NCI-H1417 (cell line): ENCODE data around the gene PYROXD2.
"Not testable (repeated sequence)": the region's sequence is repeated elsewhere in the genome, so short reads cannot be mapped to it uniquely, and the experiment has no call there.

Source experiments
- DNase-seq, 3 experiments: peaks; one replicate each; lab custom pipeline; 2025; lab: John Stamatoyannopoulos, UW

PYROXD2 gene

DNA sequence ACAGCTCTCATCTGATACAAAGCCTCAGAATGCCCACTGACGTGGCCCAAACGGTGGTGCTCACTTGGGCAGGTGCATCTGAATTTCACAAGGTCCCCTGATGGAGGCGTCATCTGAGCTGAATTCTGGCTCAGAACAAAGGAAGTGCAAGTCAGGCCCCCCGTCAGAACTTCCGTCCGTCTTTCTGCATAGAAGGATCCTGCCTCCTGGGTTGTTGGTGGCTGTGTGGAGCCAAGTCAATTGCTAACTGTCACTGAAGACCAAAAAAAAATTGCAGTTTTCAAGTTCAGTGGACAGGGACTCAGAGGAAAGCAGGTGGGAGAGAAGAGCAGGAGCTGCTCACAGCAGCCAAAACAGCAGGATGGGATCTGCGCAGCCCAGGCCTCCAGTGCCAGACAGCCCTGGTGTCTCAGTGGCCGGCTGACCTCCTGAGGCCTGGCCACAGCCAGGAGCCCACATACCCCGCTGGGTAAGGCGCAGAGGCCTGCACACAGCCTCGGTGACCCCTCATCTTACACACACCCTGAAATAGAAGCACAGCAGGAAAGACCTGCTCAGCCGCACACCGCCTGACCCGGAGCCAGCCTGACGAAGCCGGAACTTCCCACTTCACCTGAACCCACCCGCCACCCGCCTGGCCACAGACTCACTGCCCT, 49.4 kb downstream of the PYROXD2 start:
- DNase-seq = no peak

DNA sequence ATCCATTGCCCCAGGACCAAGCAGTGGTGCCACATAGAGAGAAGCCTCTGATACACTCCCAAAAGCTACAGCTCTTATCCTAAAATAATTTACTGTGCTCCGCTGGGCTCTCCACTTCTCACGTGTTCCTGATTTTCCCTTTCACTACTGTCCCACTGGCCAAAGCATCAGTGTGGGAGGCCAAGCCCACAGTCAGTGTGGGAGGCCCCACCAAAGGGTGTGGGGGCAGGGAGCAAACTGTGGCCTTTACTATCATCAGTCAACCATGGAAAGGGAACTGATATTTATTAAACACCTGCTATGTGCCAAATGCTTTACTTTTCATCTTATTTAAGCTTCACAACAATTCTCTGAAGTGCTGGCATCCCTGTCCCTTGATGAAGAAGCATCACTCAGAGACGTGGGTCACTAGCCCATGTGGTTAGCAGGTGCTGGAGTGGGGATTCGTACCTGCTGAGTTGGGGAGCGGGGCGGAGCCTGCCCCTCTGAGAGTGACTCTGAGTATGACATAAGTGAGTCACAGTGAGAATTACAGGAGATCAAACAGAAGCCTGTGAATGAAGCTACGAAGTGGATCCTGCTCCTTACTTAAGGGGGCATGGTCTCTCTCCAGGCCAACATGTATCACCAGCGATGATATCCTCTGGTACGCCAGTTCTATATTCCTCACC, 50.4 kb downstream of the PYROXD2 start:
- DNase-seq = no peak

DNA sequence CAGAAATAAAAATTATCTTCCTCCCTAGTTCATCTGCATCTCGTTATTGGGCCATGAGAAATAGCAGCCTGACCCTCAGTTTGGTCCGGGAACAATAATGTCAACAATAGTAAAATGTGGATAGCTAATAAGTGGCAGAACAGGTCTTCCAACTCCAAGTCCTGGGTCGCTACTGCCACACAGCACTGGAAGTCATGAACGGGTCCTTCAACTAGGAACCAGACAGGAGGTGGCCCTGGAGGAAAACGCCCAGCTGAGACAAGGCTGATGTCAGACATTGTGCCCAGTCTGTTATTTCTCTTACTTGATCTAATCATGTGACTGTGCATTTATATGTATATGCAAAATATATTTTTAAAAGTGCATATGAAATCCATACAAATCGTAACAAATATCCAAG, 51.8 kb downstream of the PYROXD2 start:
- DNase-seq = peak in 1 of 3 experiments; percentile 21

DNA sequence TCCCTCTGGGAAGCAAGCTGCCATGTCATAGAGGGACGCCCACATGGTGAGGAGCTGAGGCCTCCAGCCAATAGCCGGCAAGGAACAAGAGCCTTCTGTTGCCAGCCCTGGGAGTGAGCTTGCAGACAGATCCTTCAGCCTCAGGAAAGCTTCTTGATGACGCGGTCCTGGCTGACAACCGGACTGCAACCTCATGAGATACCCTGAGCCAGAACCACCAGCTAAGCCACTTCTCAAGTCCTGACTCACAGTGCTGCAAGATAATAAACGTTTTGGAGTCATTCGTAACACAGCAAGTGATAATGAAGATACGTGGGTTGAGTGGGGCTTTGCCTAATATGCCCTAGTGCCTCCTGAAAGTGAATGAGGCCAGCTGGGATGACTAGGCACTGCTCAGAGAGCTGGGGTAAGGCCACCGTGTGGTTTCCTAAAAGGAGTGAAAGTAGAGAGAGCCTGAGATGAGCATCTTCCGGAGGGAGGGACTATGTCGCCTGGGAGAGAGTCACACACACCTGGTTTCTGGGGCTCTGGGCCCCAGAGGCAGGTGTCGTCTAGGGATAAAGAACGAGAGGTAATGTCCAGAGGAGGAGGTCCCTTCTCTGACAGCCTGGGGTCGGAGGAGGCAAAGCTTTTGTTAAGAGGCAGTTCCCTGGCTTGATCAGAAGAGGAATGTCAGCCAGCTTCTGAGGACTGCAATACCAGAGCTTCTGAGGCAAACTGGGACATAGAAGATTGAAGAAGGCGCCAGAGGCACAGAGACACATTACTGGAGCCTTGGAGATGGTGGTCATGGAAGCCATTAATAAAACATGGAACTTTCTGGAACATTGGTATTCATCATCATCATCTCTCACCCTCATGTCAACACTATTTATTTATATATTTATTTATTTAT, 53.6 kb downstream of the PYROXD2 start:
- DNase-seq = peak in 1 of 3 experiments; percentile 57

DNA sequence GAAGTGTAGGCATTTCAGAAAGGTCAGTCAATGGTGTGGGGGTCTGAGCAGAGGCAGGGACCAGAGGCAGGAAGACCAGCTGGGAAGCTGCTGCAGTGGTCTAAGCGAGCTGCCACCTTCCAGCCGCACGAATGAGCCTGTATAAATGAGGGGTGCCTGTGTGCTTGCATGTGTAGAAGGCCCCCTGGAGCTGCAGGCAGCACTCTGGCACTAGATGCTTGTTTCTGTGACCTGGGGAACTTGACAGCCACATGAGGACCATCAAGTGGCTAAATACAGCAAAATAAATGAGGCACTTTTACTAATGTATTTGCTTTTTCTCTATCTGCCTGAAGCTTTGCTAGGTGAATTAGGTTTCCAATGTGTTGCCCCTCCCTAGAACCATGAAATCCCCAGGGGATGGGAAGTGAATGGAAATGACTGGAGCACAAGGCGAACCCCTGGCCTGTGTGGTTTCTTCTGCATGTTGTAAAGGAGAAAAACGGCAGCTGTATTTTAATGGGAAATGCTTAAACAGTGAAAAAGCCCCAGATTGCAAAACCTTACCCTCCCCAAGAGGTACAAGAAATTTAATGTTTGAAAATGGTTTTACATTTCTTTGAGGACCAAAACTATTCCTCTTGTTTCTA, 57.7 kb downstream of the PYROXD2 start:
- DNase-seq = peak; percentile 31 to 90 (median 81)

DNA sequence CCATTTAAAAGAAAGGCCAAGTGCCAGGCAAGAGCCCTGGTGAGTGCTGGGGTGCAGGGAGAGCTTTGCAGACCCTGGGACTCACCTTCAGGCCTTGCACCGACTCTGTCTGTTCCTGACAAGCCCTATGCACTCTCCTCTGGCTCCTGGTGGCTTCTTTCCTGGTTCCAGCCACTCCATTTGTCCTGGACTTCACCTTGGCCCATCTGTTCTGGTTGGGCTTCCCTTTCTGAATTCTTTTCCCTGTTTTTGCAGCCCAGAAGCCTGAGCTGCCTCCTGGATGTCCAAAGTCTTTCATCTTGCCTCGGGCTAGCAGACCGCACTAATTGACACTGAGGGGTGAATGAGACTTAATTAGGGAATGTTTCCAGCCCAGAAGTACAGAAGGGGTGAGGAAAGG, 60.5 kb downstream of the PYROXD2 start:
- no peak for DNase-seq

DNA sequence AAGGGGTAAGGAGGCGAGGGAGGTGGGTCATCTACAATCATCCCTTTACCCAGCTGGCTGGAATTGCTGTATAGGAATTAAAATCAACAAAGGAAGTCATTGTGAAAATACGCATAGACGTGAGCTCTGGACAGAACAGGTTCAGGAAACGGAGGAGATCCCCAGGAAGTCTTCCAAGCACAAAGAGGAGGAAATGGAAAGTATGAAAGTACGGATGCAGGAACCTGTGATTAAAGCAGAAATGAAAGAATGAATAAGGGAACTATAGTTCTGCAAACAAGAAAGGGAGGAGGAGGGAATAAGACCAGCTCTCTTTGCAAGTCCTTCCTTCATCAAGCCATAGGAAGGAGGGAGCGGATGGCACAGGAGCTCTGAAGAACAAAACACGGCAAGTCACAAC, 61.8 kb downstream of the PYROXD2 start:
- DNase-seq = no peak

DNA sequence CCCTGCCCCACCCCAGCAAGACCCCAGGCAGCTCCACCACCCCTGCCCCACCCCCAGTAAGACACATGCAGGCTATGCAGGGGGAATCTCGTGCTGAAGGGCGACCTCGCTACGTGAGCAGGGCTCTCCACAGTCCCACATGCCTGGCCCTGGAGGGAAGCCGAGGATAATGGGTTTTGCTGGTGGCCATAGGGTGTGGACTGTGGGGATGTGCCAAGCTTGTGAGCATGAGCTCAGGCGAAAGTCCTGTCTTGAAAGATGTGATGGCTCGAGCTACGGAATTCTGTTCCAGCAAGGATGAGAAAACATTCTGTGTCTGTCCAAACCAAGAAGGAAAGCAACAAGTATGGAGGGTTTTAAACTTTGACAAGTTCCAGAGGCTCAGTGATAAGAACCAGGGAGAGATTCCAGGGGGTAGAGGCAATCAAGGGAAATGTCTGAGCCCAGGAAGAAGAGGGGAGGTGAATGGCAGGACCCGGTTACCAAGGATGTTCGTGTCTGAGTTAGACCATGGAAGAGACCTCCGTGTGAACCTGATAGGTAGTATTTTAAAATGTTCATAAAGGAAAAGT, 63.1 kb downstream of the PYROXD2 start:
- DNase-seq = no peak

DNA sequence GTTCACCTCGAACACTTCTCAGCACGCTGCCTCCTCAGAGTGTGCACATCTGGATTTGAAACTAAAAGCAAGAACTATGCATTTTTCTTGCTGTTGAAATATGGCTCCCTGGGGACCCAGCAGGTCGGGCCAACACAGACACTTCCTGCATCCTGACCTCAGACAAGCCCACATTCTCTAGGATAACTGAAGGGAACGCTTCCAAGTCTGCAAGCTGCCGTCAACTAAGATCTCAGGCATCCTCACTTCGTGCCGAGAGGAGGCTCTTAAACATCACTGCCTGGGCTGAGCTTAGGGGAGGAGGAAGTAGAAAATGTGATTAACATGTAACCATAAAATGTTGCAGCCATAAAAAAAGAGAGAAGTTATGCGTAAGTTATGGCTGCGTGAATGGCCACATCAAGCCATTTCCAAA, 65.5 kb downstream of the PYROXD2 start:
- no peak for DNase-seq

DNA sequence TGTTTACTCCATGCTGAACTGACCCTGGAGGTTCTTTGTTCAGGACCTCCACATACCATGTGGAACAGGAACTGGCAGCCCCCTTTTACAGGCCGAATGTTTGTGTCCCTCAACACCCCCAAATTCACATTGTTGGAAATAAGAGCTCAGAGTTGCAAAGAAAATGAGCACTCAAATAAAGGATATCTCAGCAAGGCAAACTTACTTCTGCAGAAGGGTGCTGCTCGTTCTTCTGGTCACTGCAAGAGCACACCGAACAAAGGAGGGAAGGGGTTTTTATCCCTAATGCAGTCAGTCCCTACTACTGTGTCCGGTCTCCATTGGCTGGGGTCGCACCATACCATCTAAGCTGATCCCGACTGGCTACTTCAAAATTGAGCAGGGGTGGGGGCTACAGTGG, 68.1 kb downstream of the PYROXD2 start:
- DNase-seq = no peak

DNA sequence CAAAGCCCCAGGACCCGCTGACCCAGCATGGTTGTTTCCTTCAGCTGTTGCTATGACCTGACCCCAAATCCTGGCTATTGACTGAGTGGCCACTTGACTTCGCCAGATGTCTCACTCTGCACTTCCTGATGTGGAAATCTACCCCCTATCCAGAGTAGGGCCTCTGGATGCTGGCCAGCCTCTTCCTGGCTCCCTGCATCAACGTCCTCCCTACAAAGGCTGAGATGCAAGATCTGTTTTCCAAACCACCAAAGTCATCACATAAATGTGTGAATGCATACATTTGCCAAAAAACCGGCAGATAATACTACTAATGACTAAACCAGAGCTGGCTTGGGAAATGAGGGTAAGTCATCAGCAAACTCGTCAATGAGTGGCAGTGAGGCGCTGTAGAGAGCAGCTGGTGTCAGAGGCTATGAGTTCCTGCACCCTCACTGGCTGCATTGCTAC, 70.4 kb downstream of the PYROXD2 start:
- no peak for DNase-seq

DNA sequence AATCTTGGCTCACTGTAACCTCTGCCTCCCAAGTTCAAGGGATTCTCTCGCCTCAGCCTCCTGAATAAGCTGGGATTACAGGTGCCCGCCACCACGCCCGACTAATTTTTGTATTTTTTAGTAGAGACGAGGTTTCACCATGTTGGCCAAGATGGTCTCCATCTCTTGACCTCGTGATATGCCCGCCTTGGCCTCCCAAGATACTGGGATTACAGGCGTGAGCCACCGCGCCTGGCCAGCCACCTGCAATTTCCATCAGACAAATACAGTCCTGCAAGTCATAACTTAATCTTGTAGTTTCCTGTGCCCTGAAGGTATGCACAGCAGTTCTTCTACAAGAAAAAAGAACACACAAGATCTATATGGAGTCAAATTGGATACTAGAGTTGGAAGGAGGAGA, 73.3 kb downstream of the PYROXD2 start:
- not testable (repeated sequence) for DNase-seq

DNA sequence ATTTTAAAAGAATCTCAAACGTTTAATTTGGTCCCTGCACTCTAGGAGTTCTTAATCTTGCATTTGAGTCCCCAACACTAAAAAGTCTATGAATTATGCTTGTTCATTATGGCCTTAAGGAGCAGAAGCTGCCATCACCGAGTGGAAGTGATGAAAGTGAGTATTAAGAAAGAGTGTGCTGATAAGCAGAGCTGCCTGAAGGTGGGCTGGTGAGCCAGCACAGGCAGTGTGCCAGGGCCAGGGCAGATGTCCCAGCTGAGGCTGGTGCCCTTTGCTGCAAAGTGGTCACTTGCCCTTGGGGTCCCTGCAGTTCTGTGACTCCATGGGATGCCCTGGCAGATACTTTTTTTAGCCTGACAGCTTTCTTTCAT, 74.1 kb downstream of the PYROXD2 start:
- DNase-seq = no peak

DNA sequence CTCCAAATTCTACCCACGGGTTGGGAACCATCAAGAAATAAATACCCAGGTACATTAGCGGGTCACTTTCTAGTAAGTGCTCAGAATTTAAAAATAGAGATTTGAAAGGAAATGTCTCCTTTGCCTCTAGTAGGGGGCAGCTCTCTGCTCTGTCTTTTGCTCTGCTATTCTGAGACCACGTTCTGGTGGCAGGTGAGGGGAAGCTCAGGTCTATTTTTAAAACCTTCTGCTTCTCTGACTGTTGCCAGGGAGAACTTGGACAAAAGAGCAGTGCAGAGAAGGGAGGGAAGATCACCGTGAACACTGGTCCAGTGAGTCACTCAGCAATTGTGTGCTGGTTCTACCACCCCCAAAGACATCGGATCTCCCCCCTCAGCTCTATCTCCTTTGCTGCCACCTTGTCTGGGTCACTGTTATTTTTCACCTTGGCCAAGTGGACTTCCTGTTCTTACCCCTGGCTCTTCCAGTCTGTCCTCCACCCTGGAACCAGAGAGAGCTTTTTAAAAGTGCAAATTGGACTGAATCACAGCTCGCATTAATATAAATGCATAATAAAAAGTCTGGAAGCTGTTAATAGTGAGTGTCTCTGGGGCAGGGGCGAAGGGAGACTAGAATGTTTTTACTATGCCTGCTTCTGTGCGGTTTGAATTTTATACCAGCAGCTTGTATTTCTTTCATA, 74.6 kb downstream of the PYROXD2 start:
- peak in 2 of 3 experiments; percentile 32 to 71 for DNase-seq

DNA sequence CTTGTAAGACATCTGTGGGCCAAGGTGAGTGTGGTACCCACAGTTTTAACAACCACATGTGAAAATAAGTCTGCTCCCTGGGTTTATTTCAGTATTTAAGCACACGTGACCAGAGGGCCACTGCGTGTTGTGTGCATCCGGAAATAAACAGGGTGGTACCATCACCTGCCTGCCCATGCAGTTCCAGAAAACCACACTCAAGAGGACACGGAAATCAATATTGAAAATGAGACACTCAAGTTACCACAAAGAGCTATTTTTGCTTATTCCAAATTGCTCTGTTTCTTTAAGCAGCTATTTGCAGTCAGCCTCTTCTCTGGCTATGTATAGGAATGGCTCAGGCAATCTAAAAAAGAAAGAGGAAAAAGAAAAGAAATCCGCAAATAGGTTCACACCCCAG, 75.2 kb downstream of the PYROXD2 start:
- peak; percentile 18 to 42 (median 25) for DNase-seq

DNA sequence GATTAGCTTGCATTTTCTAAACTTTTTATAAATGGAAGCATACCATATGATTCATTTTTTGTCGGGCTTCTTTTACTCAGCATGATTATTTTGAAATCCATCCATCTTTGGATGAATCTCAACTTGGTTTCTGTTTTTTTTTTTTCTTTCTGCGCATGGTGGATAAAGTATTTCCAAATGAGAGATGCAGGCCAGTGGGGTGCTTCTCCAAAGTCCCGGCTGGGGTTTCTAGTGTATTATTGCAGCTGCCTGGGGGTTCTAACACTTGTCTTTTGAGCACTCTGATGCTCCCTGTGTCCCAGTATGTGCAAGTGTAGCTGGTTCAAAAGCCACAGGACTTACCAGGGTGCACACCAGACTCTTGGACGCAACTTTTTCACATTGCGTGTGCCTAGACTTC, 76.1 kb downstream of the PYROXD2 start:
- DNase-seq = no peak

DNA sequence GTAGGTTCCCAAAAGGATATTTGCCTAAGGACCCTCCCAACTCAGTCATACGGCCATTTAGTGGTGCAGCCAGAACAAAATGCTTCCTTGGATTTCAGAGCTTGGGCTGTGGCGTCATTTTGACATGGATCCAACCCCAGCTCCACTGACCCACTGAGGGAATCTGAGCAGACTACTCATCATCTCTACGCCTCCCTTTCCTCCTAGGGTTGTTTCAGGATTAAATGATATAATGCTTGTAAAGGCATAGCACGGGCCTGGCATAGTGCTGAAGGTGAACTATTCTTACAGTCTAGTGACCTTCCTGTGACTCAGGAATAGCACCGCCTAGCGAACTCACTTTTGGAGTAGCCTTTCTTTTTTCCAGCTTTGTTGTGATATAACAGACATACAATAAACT, 76.7 kb downstream of the PYROXD2 start:
- DNase-seq = no peak

DNA sequence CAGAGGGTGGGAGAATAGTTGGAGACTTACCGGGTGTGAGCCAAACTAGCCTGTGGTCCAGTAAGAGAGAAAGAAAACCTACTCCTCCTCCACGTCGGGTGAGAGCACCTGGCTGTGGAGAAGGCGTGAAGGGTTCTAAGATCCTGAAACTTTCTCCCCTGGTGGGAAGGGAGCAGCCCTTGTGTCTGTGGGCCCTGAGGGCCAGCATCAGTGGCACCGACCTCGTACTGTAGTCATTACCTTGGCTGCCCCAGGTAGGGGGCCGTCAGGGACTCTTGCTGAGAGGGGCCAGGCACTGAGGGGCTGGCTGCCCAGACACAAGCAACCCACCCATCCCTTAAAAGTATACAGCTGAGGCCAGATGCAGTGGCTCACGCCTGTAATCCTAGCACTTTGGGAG, 77.5 kb downstream of the PYROXD2 start:
- no peak for DNase-seq
